GM15510 (cell line): ENCODE data around the gene ALDH1L1.

ENCODE experiments used
- POLR2A ChIP-seq: IDR thresholded peaks from 3 replicates; pipeline ENCODE4 v1.6.1; 2011; ENCODE audit warnings: borderline replicate concordance; ENCODE audit not compliant: insufficient read length; ENCODE audit errors: extremely low read depth

The ALDH1L1 gene

GRCh38 chr3:126124148-126124868 lies 56.1 kb downstream of the ALDH1L1 start:
- no peak for TF ChIP-seq POLR2A

GRCh38 chr3:126121632-126122031 lies 58.8 kb downstream of the ALDH1L1 start:
- TF ChIP-seq POLR2A: no peak

GRCh38 chr3:126121074-126121473 lies 59.3 kb downstream of the ALDH1L1 start:
- TF ChIP-seq POLR2A: no peak

GRCh38 chr3:126119976-126120375 lies 60.4 kb downstream of the ALDH1L1 start:
- TF ChIP-seq POLR2A: no peak

- no peak for TF ChIP-seq POLR2A
Measured at GRCh38 chr3:126119008-126119675, 61.2 kb downstream of the ALDH1L1 start.

GRCh38 chr3:126118591-126118990 lies 61.8 kb downstream of the ALDH1L1 start:
- TF ChIP-seq POLR2A: no peak

GRCh38 chr3:126117786-126118185 lies 62.6 kb downstream of the ALDH1L1 start:
- no peak for TF ChIP-seq POLR2A

GRCh38 chr3:126117212-126117611 lies 63.2 kb downstream of the ALDH1L1 start:
- TF ChIP-seq POLR2A: no peak

- TF ChIP-seq POLR2A: no peak
Measured at GRCh38 chr3:126116526-126116925, 63.9 kb downstream of the ALDH1L1 start.

GRCh38 chr3:126114443-126115386 lies 65.7 kb downstream of the ALDH1L1 start:
- TF ChIP-seq POLR2A: no peak

- TF ChIP-seq POLR2A: no peak
Measured at GRCh38 chr3:126113733-126114442, 66.5 kb downstream of the ALDH1L1 start.

GRCh38 chr3:126113238-126113555 lies 67.2 kb downstream of the ALDH1L1 start:
- no peak for TF ChIP-seq POLR2A

- TF ChIP-seq POLR2A: no peak
Measured at GRCh38 chr3:126112531-126113237, 67.7 kb downstream of the ALDH1L1 start.
